WTC11 (cell line): ENCODE measurements around the gene LETMD1. TPM values are rescaled to one million over a fixed set of nuclear protein-coding genes. Genes with fewer than 3 reads are reported as not detected.

Source experiments
- ATAC-seq: fragments of 200-7000 bp; cut with Tn5 transposase; 2 replicates; pipeline ENCODE4 v1.10.0; 2021; ENCODE audit warnings: mild to moderate bottlenecking, moderate library complexity
- CTCF ChIA-PET: fragments of 300-600 bp; sonication (Branson Sonifier 250); formaldehyde crosslinking; loops from one replicate; lab custom pipeline; 2021; ENCODE audit warnings: antibody characterized with exemption; lab: Charles Lee
- POLR2A ChIA-PET: fragments of 350-600 bp; sonication (Branson Sonifier 250); formaldehyde crosslinking; loops from one replicate; lab custom pipeline; 2021; ENCODE audit warnings: antibody characterized with exemption; lab: Charles Lee
- DNase-seq: peaks from one replicate; pipeline ENCODE4 v3.0.0; 2021; ENCODE audit warnings: low spot score
- H3K27ac Mint-ChIP-seq: 2 replicates; pipeline ENCODE4 v1.8.0; 2021; ENCODE audit warnings: mixed read lengths
- H3K27me3 Mint-ChIP-seq: 2 replicates; pipeline ENCODE4 v1.8.0; 2021; ENCODE audit warnings: low read depth, mild to moderate bottlenecking, moderate library complexity, mixed read lengths
- H3K36me3 Mint-ChIP-seq: 2 replicates; pipeline ENCODE4 v1.8.0; 2021; ENCODE audit warnings: mixed read lengths
- H3K4me1 Mint-ChIP-seq: 2 replicates; pipeline ENCODE4 v1.8.0; 2022; ENCODE audit warnings: mixed read lengths
- H3K4me3 Mint-ChIP-seq: 2 replicates; pipeline ENCODE4 v1.8.0; 2021; ENCODE audit warnings: mild to moderate bottlenecking, moderate library complexity, mixed read lengths
- H3K9me3 Mint-ChIP-seq: 2 replicates; pipeline ENCODE4 v1.8.0; 2021; ENCODE audit warnings: mixed read lengths
- AFF4 ChIP-seq: sonication (generic); formaldehyde crosslinking; IDR thresholded peaks from 2 replicates; pipeline ENCODE4 v1.8.1; 2023; ENCODE audit warnings: mild to moderate bottlenecking, missing genetic modification reagents, borderline replicate concordance
- CREM ChIP-seq: sonication (generic); formaldehyde crosslinking; IDR thresholded peaks from 2 replicates; pipeline ENCODE4 v1.8.1; 2022; ENCODE audit warnings: mild to moderate bottlenecking, missing genetic modification reagents, moderate library complexity
- E2F5 ChIP-seq: sonication (generic); formaldehyde crosslinking; IDR thresholded peaks from 2 replicates; pipeline ENCODE4 v1.8.1; 2022; ENCODE audit warnings: mild to moderate bottlenecking, moderate library complexity, missing genetic modification reagents
- EMX1 ChIP-seq: fragments of 250-450 bp; sonication (Bioruptor Pico); IDR thresholded peaks from 2 replicates; pipeline ENCODE4 v1.8.0; 2021; ENCODE audit warnings: mild to moderate bottlenecking
- ESRRA ChIP-seq: sonication (generic); formaldehyde crosslinking; IDR thresholded peaks from 2 replicates; pipeline ENCODE4 v1.8.1; 2022; ENCODE audit warnings: mild to moderate bottlenecking, missing genetic modification reagents, borderline replicate concordance
- FOXJ3 ChIP-seq: sonication (generic); formaldehyde crosslinking; IDR thresholded peaks from 2 replicates; pipeline ENCODE4 v1.9.0; 2021; ENCODE audit warnings: missing genetic modification reagents, mild to moderate bottlenecking, borderline replicate concordance
- FOXP4 ChIP-seq: sonication (generic); formaldehyde crosslinking; IDR thresholded peaks from 2 replicates; pipeline ENCODE4 v1.8.0; 2022; ENCODE audit warnings: mild to moderate bottlenecking, missing genetic modification reagents
- HMGA2 ChIP-seq: fragments of 250-450 bp; sonication (Bioruptor Pico); IDR thresholded peaks from 2 replicates; pipeline ENCODE4 v1.4.0; 2021; ENCODE audit warnings: mild to moderate bottlenecking, moderate library complexity
- MAX ChIP-seq: sonication (generic); formaldehyde crosslinking; IDR thresholded peaks from 2 replicates; pipeline ENCODE4 v1.8.0; 2022; ENCODE audit warnings: mild to moderate bottlenecking, missing genetic modification reagents
- NFE2L1 ChIP-seq: sonication (generic); formaldehyde crosslinking; IDR thresholded peaks from 2 replicates; pipeline ENCODE4 v1.8.1; 2023; ENCODE audit warnings: missing genetic modification reagents
- SMAD3 ChIP-seq: sonication (generic); formaldehyde crosslinking; IDR thresholded peaks from 2 replicates; pipeline ENCODE4 v1.8.0; 2022; ENCODE audit warnings: missing genetic modification reagents, mild to moderate bottlenecking, borderline replicate concordance
- TEAD1 ChIP-seq: sonication (generic); formaldehyde crosslinking; IDR thresholded peaks from 2 replicates; pipeline ENCODE4 v1.8.0; 2022; ENCODE audit warnings: mild to moderate bottlenecking, missing genetic modification reagents
- TP53 ChIP-seq: sonication (generic); formaldehyde crosslinking; IDR thresholded peaks from 2 replicates; pipeline ENCODE4 v1.8.1; 2023; ENCODE audit warnings: mild to moderate bottlenecking, missing genetic modification reagents
- ZBTB43 ChIP-seq: sonication (generic); formaldehyde crosslinking; IDR thresholded peaks from 2 replicates; pipeline ENCODE4 v1.8.1; 2023; ENCODE audit warnings: mild to moderate bottlenecking, missing genetic modification reagents
- ZNF317 ChIP-seq: sonication (generic); formaldehyde crosslinking; IDR thresholded peaks from 2 replicates; pipeline ENCODE4 v1.8.1; 2023; ENCODE audit warnings: low read depth, mild to moderate bottlenecking, moderate library complexity, missing genetic modification reagents, borderline replicate concordance
- ZNF532 ChIP-seq: fragments of 250-450 bp; sonication (Bioruptor Pico); IDR thresholded peaks from 2 replicates; pipeline ENCODE4 v1.9.0; 2021; ENCODE audit warnings: mild to moderate bottlenecking, borderline replicate concordance
- total RNA-seq: library from RNA; stranded (reverse); gene quantifications from 3 replicates; pipeline ENCODE4 v1.2.3, GENCODE V29; 2021
- TF ChIP-seq, protein P1 (sequence below): sonication (generic); formaldehyde crosslinking; IDR thresholded peaks from 2 replicates; pipeline ENCODE4 v1.8.1; 2023; ENCODE audit warnings: mild to moderate bottlenecking, missing genetic modification reagents
- TF ChIP-seq, protein P2 (sequence below): fragments of 250-450 bp; sonication (Bioruptor Pico); IDR thresholded peaks from 2 replicates; pipeline ENCODE4 v1.9.0; 2021; ENCODE audit warnings: mild to moderate bottlenecking

LETMD1 gene
- total RNA-seq, 1 experiment from 2014 or later = 43.3 TPM

DNA sequence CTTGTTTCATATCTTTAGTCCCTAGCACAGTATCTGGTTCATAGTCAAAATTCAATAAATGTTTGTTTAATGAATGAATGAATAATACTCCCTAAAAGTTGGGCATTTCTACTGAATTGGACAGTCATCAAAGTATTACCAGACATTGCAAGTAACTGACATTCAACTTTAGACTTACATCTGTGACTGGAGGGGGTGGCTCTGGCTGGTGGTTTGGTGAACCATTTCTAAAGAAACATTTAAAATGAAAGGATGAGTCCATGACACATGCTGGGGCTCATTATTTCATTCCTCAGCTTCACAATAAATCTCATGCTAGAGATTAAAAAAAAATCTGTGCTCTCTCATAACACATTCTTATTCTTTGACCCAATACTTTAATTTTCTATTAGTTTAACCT lies 55.9 kb downstream of the LETMD1 start:
- Mint-ChIP-seq H3K4me3 (no peak overlapping the region), H3K36me3 (peaks cover 71% of the 10 kb centered on the region), H3K27me3 (no peaks in the 10 kb centered on the region), H3K27ac (no peak overlapping the region), H3K4me1 (no peaks in the 10 kb centered on the region), H3K9me3 (no peaks in the 10 kb centered on the region)
- ATAC-seq (no peak), DNase-seq (no peak)
- CTCF ChIA-PET = no interaction called here
- POLR2A ChIA-PET = no interaction called here
- no peak for TF ChIP-seq AFF4 (CRISPR knock-in tag)
- TF ChIP-seq TEAD1 (CRISPR knock-in tag) = no peak
- TF ChIP-seq FOXP4 (CRISPR knock-in tag) = no peak
- TF ChIP-seq ESRRA (CRISPR knock-in tag) = no peak
- TF ChIP-seq, protein P1, sequence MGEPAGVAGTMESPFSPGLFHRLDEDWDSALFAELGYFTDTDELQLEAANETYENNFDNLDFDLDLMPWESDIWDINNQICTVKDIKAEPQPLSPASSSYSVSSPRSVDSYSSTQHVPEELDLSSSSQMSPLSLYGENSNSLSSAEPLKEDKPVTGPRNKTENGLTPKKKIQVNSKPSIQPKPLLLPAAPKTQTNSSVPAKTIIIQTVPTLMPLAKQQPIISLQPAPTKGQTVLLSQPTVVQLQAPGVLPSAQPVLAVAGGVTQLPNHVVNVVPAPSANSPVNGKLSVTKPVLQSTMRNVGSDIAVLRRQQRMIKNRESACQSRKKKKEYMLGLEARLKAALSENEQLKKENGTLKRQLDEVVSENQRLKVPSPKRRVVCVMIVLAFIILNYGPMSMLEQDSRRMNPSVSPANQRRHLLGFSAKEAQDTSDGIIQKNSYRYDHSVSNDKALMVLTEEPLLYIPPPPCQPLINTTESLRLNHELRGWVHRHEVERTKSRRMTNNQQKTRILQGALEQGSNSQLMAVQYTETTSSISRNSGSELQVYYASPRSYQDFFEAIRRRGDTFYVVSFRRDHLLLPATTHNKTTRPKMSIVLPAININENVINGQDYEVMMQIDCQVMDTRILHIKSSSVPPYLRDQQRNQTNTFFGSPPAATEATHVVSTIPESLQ (CRISPR knock-in tag) = no peak
- TF ChIP-seq E2F5 (CRISPR knock-in tag) = no peak
- TF ChIP-seq SMAD3 (CRISPR knock-in tag) = no peak
- TF ChIP-seq, protein P2, sequence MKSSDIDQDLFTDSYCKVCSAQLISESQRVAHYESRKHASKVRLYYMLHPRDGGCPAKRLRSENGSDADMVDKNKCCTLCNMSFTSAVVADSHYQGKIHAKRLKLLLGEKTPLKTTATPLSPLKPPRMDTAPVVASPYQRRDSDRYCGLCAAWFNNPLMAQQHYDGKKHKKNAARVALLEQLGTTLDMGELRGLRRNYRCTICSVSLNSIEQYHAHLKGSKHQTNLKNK (CRISPR knock-in tag) = no peak
- TF ChIP-seq ZNF532 (CRISPR knock-in tag) = no peak
- no peak for TF ChIP-seq CREM
- no peak for TF ChIP-seq ZBTB43
- TF ChIP-seq TP53 (CRISPR knock-in tag) = no peak
- TF ChIP-seq EMX1 = no peak
- TF ChIP-seq HMGA2 (CRISPR knock-in tag) = no peak
- no peak for TF ChIP-seq ZNF317 (CRISPR knock-in tag)
- TF ChIP-seq FOXJ3 (CRISPR knock-in tag) = no peak
- no peak for TF ChIP-seq MAX
- no peak for TF ChIP-seq NFE2L1 (CRISPR knock-in tag)
